Aorta (tissue), 5 donors: ENCODE results near the gene FLNC. TPM values are rescaled to one million over a fixed set of nuclear protein-coding genes. Genes with fewer than 3 reads are reported as not detected.
A peak's percentile ranks its signal among the peaks of the same experiment; 100 is the strongest.

Experiments used
- ATAC-seq: fragments of 200-7000 bp; cut with Tn5 transposase; one replicate; pipeline ENCODE4 v1.9.1; 2022; ENCODE audit warnings: moderate library complexity; ENCODE audit not compliant: low FRiP score
- DNase-seq, 2 donors: peaks; one replicate each; pipeline ENCODE4 v3.0.0-alpha.2; 2020
- H3K27ac ChIP-seq, 2 donors: one replicate each; pipeline ENCODE4 v1.5.1; 2013; ENCODE audit warnings: low read length in 2 of 2, mild to moderate bottlenecking in 2 of 2, moderate library complexity in 2 of 2, control low read depth in 1 of 2, inconsistent platforms in 1 of 2, low read depth in 1 of 2
- H3K27me3 ChIP-seq, 2 donors: one replicate each; pipeline ENCODE4 v1.6.1; 2013; ENCODE audit warnings: control low read depth in 1 of 2, low read length in 1 of 2, mild to moderate bottlenecking in 1 of 2, moderate library complexity in 1 of 2; ENCODE audit not compliant: insufficient read depth in 2 of 2, control insufficient read depth in 1 of 2
- H3K36me3 ChIP-seq, 2 donors: one replicate each; pipeline ENCODE4 v1.6.1; 2013; ENCODE audit warnings: control low read depth in 1 of 2, low read length in 1 of 2, mild to moderate bottlenecking in 1 of 2; ENCODE audit not compliant: insufficient read depth in 2 of 2, control insufficient read depth in 1 of 2
- H3K4me1 ChIP-seq, 2 donors: one replicate each; pipeline ENCODE4 v1.6.1; 2013; ENCODE audit warnings: low read length in 2 of 2, control low read depth in 1 of 2, mild to moderate bottlenecking in 1 of 2, moderate library complexity in 1 of 2; ENCODE audit not compliant: insufficient read depth in 2 of 2, control insufficient read depth in 1 of 2
- H3K4me3 ChIP-seq, 2 donors: one replicate each; pipeline ENCODE4 v1.5.1; 2013; ENCODE audit warnings: low read length in 2 of 2, control low read depth in 1 of 2, mild to moderate bottlenecking in 1 of 2
- H3K9me3 ChIP-seq: one replicate; pipeline ENCODE4 v1.6.1; 2013; ENCODE audit warnings: mild to moderate bottlenecking, low read length; ENCODE audit not compliant: control insufficient read depth
- WGBS, 2 donors: extraction: QIAGEN DNeasy Blood & Tissue Kit; methylation state at CpG; one replicate each; pipeline ENCODE4 v1.1.7; 2013; 5-methylcytosine and 5-hydroxymethylcytosine counted together
- intact Hi-C, 2 donors: fragments of 100-400 bp; cut with DNase I; formaldehyde crosslinking; loops; one replicate each; pipeline versions ENCODE4 v1.14.2 to v1.15.0; 2022
- polyA plus RNA-seq, 2 donors: library from polyadenylated mRNA; stranded (reverse); fragments of 200-250 nt; gene quantifications; one replicate each; pipeline ENCODE4 v1.2.3, GENCODE V29; 2013
- total RNA-seq, 2 donors: library from RNA; stranded (reverse); fragmentation: NEBNext Ultra II Directional; extraction: Animal tissue kit (Norgen Biotek cat#: 25700); gene quantifications; one replicate each; pipeline ENCODE4 v1.2.1, GENCODE V29; 2021
- donor health status: healthy with polysubstance abuse.
- donor health status: Bipolar disorder and iron deficiency.
- donor health status: DM: no; HTN: no; CAD: no.
- donor health status: DM: no; HTN: no; CAD: no.
- donor health status: DM: yes; HTN: yes; CAD: no.

The FLNC gene
- total and polyA plus RNA-seq, 4 donors = 7.8 to 245 (median 76.6) TPM

DNA sequence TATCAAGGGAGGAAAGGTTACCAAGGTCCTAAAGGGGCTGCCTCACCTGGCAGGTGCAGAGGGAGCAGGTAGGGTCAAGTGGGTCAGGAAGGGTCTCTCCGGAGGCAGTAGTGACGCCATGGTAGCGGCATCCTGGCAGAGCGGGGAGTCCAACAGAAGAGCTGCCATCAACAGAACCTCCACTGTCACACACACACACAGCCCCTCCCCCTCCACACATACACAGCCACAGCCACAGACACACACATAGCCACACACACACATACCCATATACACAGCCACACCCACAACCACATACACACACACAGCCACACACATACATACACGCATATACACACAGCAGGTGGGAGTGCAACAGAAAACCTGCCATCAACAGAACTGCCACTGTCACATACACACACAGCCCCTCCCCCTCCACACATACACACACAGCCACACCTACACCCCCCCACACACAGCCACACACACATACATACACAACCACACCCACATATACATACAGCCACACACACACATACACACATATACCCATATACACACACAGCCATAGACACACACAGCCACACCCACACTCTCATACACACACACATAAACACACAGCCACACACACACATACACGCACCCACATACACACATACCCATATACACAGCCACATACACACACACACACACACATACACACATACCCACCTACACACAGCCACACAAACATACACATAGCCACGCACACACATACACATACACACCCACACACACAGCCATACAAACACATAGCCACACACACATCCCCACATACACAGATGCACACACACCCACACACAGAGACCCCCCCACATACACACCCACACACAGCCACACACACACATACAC lies 57.2 kb downstream of the FLNC start:
- Histone ChIP-seq H3K4me3 (no peak overlapping the region), H3K4me1 (no peaks in the 10 kb centered on the region), H3K9me3 (no peaks in the 10 kb centered on the region), H3K27me3 (no peaks in the 10 kb centered on the region), H3K27ac (no peak overlapping the region), H3K36me3 (no peaks in the 10 kb centered on the region)
- 84 to 90% methylated on average over 5 to 7 of the region's 7 CpGs for WGBS, 2 donors
- intact Hi-C loops = loop anchor here in 1 of 2 donors (10.0 kb wide), 1 partner anchor 413 kb away; the partner anchor contains the start of gene METTL2B
- no peak for ATAC-seq
- DNase-seq = peak in 1 of 2 donors; percentile 38

GRCh38 chr7:128888039-128888755 lies 58.0 kb downstream of the FLNC start:
- H3K27ac ChIP-seq = no peak overlapping the region
- H3K4me1 ChIP-seq = no peaks in the 10 kb centered on the region
- no peaks in the 10 kb centered on the region for H3K9me3 ChIP-seq
- intact Hi-C loops = loop anchor here in 1 of 2 donors (10.0 kb wide), 1 partner anchor 413 kb away; the partner anchor contains the start of gene METTL2B
- ATAC-seq (no peak), DNase-seq (peak in 1 of 2 donors; percentile 49)
- H3K27me3 ChIP-seq = no peaks in the 10 kb centered on the region
- WGBS, 2 donors = 86 to 91% methylated on average over 7 of the region's 7 CpGs
- H3K4me3 ChIP-seq = no peak overlapping the region
- no peaks in the 10 kb centered on the region for H3K36me3 ChIP-seq

DNA sequence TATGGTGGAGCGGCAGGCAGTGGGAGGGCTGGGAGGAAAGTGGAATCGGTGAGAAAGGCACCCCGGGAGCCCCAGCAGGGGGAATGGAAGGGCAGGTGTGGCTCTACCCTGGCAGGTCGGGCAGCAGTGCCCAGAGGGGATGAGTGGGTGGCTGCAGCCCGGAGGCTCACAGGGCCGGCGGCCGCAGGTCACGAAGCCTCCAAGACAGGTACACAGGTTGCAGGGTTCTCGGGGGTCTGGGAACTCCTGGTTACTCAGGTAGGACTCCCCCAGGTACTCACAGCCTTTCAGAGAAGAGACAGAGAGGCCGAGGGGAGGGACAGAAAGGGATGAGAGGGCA lies 58.5 kb downstream of the FLNC start:
- 78 to 82% methylated on average over 11 of the region's 11 CpGs for WGBS, 2 donors
- intact Hi-C loops = loop anchor here in 1 of 2 donors (10.0 kb wide), 1 partner anchor 414 kb away; the partner anchor contains the start of gene METTL2B
- H3K27ac ChIP-seq = no peak overlapping the region
- DNase-seq (no peak), ATAC-seq (no peak)
- no peaks in the 10 kb centered on the region for H3K4me1 ChIP-seq
- H3K4me3 ChIP-seq = no peak overlapping the region
- no peaks in the 10 kb centered on the region for H3K36me3 ChIP-seq
- H3K9me3 ChIP-seq = no peaks in the 10 kb centered on the region
- H3K27me3 ChIP-seq = no peaks in the 10 kb centered on the region

- 75% methylated on average over 8 of the region's 8 CpGs for WGBS, 2 donors
- intact Hi-C loops = loop anchor here in 1 of 2 donors (10.0 kb wide), 1 partner anchor 414 kb away; the partner anchor contains the start of gene METTL2B
Observed at GRCh38 chr7:128889121-128889520, 58.9 kb downstream of the FLNC start.

DNA sequence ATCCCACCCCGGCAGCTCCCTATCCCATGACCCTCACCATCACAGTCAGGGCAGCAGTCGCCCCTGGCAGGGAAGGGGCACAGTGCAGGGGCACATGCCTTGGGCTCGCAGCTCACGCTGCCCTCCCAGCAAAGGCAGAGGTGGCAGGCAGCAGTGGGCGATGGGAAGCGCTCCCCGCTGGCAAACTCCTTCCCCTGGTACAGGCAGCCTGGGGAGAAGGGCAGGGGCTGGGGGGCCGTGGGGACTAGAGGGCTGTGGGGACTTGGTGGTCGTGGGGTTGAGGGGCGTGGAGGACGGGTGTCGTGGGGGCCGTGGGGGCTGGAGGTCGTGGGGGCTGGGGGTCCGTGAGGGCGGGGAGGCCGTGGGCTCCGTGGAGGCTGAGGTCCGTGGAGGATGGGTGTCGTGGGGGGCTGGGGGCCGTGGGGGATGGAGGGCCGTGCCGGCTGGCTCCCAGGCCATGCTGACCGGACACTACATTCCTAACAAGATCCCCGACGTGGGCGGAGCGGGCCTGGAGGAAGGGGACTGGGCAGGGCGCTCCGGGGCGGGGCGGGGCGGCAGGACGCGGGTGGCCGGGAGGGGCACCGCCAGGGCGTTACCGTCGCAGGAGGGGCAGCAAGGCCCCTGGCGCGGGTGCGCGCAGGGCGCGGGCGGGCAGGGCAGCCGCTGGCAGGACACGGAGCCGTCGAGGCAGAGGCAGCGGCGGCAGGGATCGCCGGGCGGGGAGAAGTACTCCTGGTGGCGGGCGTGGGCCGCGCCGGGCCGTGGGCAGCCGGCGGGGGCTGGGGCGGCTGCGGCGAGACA lies 60.3 kb downstream of the FLNC start:
- 28 to 31% methylated on average over 48 to 67 of the region's 67 CpGs for WGBS, 2 donors
- no peaks in the 10 kb centered on the region for H3K27me3 ChIP-seq
- DNase-seq = peak in 1 of 2 donors; percentile 79
- no peaks in the 10 kb centered on the region for H3K36me3 ChIP-seq
- intact Hi-C loops = no loop called here
- H3K27ac ChIP-seq = no peak overlapping the region
- no peaks in the 10 kb centered on the region for H3K4me1 ChIP-seq
- no peak for ATAC-seq
- H3K9me3 ChIP-seq = no peaks in the 10 kb centered on the region
- H3K4me3 ChIP-seq = no peak overlapping the region

More at GRCh38 chr7:128889121-128889520, 58.9 kb downstream of the FLNC start:
- Histone ChIP-seq H3K4me3 (no peak overlapping the region), H3K4me1 (no peaks in the 10 kb centered on the region), H3K27ac (no peak overlapping the region), H3K36me3 (no peaks in the 10 kb centered on the region), H3K27me3 (no peaks in the 10 kb centered on the region), H3K9me3 (no peaks in the 10 kb centered on the region)
- no peak for ATAC-seq
- peak in 1 of 2 donors; percentile 62 for DNase-seq

DNA sequence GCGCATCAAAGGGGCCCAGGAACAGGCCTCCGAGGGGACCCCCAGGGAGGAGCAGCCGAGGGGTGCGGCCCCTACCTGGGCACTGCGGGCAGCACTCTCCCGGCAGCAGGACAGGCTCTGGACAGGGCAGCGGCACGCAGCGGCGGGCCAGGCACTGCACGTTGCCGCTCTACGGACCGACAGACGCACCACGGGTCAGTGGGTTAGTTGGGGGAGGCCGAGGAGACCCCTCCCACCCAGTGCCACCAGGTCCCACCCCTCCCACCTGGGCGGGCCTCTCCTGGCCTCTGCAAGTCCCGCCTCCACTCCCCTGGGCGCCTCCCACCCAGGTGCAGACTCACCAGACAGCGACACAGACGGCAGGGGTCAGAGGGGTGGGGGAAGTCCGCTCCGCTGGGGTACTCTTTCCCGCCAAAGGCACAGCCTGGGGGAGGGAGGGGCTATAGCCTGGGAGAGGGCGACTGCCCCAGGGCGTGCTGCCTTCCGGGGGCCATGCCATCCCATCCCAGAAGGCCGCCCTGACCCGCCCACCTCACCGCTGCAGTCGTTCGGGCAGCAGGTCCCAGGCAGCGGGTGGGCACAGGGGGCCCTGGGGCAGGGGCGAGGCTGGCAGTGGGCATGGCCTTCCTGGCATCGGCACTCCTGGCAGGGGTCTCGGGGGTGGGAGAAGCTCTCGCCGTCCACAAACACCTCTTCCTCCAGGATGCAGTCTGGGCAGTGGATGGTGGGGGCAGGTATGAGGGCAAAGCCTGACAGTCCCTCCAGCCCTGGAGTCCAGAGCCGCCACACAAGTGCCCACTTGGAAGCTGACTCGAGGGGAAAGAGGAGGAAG lies 61.1 kb downstream of the FLNC start:
- no peaks in the 10 kb centered on the region for H3K36me3 ChIP-seq
- peak in 1 of 2 donors; percentile 75 for DNase-seq
- no peak overlapping the region for H3K4me3 ChIP-seq
- H3K4me1 ChIP-seq = no peaks in the 10 kb centered on the region
- H3K27me3 ChIP-seq = no peaks in the 10 kb centered on the region
- WGBS, 2 donors = 40 to 49% methylated on average over 32 to 41 of the region's 41 CpGs
- no peak overlapping the region for H3K27ac ChIP-seq
- no peak for ATAC-seq
- intact Hi-C loops = no loop called here
- H3K9me3 ChIP-seq = no peaks in the 10 kb centered on the region

DNA sequence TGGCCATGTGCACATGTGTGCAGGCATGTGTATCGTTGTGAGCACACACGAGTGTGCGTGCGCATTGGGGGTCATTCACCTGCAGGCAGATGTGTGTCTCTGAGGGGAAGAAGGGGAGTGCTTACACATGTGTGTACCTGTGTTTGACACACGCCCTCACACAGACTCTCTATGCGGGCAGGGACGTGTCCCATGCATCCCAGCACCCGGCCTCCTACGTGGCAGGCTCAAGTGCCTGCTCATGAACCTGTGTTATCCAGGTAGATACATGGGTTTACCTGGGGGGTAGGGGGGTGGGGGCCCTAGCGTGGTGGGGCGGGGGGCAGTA lies 61.7 kb downstream of the FLNC start:
- ATAC-seq (no peak), DNase-seq (no peak)
- Histone ChIP-seq H3K27ac (no peak overlapping the region), H3K4me1 (no peaks in the 10 kb centered on the region), H3K27me3 (no peaks in the 10 kb centered on the region), H3K4me3 (no peak overlapping the region), H3K9me3 (no peaks in the 10 kb centered on the region), H3K36me3 (no peaks in the 10 kb centered on the region)
- intact Hi-C loops = no loop called here
- WGBS, 2 donors = 86 to 87% methylated on average over 11 of the region's 11 CpGs
